Gastroesophageal sphincter (tissue), 4 donors: Measurements from ENCODE around the gene NETO2. TPM values are rescaled to one million over a fixed set of nuclear protein-coding genes. Genes with fewer than 3 reads are reported as not detected.

Experiments used
- ATAC-seq: fragments of 150-250 bp; one replicate; pipeline ENCODE4 v1.9.1; 2016; ENCODE audit warnings: mild to moderate bottlenecking, moderate library complexity
- H3K27ac ChIP-seq, 4 donors: fragments of 200-600 bp; sonication (generic) in 3 of 4; 1 replicate in 3 of 4; 2 replicates in 1 of 4; pipeline ENCODE4 v1.5.1; 2016 to 2019
- H3K27me3 ChIP-seq: fragments of 200-600 bp; sonication (generic); one replicate; pipeline ENCODE4 v1.5.1; 2019
- H3K36me3 ChIP-seq, 2 donors: fragments of 200-600 bp; sonication (generic); one replicate each; pipeline ENCODE4 v1.5.1; 2019; ENCODE audit warnings: control low read depth in 1 of 2
- H3K4me1 ChIP-seq, 3 donors: fragments of 200-600 bp; sonication (generic); 1 replicate in 2 of 3; 2 replicates in 1 of 3; pipeline ENCODE4 v1.5.1; 2016 to 2019; ENCODE audit warnings: control low read depth in 2 of 3
- H3K4me3 ChIP-seq, 2 donors: fragments of 200-600 bp; sonication (generic); one replicate each; pipeline ENCODE4 v1.5.1; 2019; ENCODE audit warnings: mild to moderate bottlenecking in 1 of 2, moderate library complexity in 1 of 2
- H3K9me3 ChIP-seq, 3 donors: fragments of 200-600 bp; sonication (generic); one replicate each; pipeline ENCODE4 v1.5.1; 2017 to 2019; ENCODE audit warnings: control low read depth in 2 of 3
- EP300 ChIP-seq: sonication (generic); formaldehyde crosslinking; IDR thresholded peaks from one replicate; pipeline ENCODE4 v1.6.1; 2017; ENCODE audit warnings: antibody characterized with exemption, mild to moderate bottlenecking
- POLR2A ChIP-seq, 2 donors: fragments of 450-650 bp; IDR thresholded peaks; one replicate each; pipeline ENCODE4 v1.6.1; 2017; ENCODE audit warnings: antibody characterized with exemption in 2 of 2, mild to moderate bottlenecking in 2 of 2, moderate library complexity in 1 of 2
- POLR2AphosphoS5 ChIP-seq: sonication (generic); formaldehyde crosslinking; IDR thresholded peaks from one replicate; pipeline ENCODE4 v1.6.1; 2017; ENCODE audit warnings: antibody characterized with exemption
- whole genome bisulfite sequencing, 2 donors: methylation state at CpG; one replicate each; pipeline ENCODE4 v1.1.5; 2018; ENCODE audit warnings: low coverage in 1 of 2; 5-methylcytosine and 5-hydroxymethylcytosine counted together
- total RNA-seq, 4 donors: library from RNA; depleted of rRNA; stranded (reverse); fragments of >200 nt; gene quantifications; one replicate each; pipeline ENCODE4 v1.1.0, GENCODE V29; 2016
- TF ChIP-seq, protein P1 (sequence below), 4 experiments: fragments of 200-600 bp in 2 of 4; fragments of 450-650 bp in 2 of 4; sonication (generic) in 1 of 4; IDR thresholded peaks; one replicate each; pipeline ENCODE4 v1.5.1; 2017 to 2019; ENCODE audit warnings: antibody characterized with exemption in 4 of 4, mild to moderate bottlenecking in 2 of 4, moderate library complexity in 2 of 4

Gene NETO2
- total RNA-seq, 4 donors from 2014 or later, result 0.47 to 5.0 (median 1.1) TPM

DNA sequence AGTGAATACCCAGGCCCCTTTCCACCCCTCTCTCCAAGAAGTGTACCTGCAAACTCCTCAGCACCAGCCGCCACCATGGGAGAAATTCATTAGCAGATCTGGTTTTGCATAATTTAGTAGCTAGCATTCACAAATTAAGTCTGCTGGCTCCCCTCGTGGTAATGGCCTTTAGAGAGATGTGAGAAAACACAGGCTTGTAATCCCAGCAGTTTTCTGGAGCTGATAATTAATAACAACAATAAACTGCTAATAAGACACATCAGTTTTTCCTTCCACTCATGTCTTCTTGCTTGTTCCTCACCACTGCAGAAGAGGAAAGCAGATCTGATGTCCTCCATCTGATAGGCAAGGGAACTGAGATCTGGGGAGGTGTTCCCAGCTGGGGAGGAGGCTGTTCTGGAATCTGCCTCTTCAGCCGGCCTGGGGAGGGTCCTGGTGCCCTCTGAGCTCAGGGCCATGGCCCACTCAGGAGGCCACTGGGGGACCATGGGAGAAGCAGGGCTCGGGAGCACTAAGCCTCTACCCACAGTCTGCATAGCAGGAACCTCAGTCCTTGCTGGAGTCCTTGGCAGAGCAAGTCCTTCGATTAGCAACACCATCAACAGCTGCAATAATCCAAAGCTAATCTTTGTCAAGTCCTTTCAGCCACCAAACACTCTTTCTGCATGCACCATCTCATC is 96.1 kb downstream of the NETO2 start:
- Histone ChIP-seq H3K4me1 (no peaks in the 10 kb centered on the region), H3K9me3 (no peaks in the 10 kb centered on the region), H3K36me3 (no peaks in the 10 kb centered on the region), H3K27me3 (no peaks in the 10 kb centered on the region), H3K4me3 (no peak overlapping the region), H3K27ac (no peak overlapping the region)
- 63 to 88% methylated on average over 1 to 3 of the region's 5 CpGs for WGBS, 2 donors
- ATAC-seq, result no peak
- TF ChIP-seq EP300 (no peak), POLR2A (IDR thresholded peaks at IDR 0.05) (no peak), POLR2AphosphoS5 (no peak)
- TF ChIP-seq, protein P1, sequence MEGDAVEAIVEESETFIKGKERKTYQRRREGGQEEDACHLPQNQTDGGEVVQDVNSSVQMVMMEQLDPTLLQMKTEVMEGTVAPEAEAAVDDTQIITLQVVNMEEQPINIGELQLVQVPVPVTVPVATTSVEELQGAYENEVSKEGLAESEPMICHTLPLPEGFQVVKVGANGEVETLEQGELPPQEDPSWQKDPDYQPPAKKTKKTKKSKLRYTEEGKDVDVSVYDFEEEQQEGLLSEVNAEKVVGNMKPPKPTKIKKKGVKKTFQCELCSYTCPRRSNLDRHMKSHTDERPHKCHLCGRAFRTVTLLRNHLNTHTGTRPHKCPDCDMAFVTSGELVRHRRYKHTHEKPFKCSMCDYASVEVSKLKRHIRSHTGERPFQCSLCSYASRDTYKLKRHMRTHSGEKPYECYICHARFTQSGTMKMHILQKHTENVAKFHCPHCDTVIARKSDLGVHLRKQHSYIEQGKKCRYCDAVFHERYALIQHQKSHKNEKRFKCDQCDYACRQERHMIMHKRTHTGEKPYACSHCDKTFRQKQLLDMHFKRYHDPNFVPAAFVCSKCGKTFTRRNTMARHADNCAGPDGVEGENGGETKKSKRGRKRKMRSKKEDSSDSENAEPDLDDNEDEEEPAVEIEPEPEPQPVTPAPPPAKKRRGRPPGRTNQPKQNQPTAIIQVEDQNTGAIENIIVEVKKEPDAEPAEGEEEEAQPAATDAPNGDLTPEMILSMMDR (IDR thresholded peaks at IDR 0.05), result no peak

DNA sequence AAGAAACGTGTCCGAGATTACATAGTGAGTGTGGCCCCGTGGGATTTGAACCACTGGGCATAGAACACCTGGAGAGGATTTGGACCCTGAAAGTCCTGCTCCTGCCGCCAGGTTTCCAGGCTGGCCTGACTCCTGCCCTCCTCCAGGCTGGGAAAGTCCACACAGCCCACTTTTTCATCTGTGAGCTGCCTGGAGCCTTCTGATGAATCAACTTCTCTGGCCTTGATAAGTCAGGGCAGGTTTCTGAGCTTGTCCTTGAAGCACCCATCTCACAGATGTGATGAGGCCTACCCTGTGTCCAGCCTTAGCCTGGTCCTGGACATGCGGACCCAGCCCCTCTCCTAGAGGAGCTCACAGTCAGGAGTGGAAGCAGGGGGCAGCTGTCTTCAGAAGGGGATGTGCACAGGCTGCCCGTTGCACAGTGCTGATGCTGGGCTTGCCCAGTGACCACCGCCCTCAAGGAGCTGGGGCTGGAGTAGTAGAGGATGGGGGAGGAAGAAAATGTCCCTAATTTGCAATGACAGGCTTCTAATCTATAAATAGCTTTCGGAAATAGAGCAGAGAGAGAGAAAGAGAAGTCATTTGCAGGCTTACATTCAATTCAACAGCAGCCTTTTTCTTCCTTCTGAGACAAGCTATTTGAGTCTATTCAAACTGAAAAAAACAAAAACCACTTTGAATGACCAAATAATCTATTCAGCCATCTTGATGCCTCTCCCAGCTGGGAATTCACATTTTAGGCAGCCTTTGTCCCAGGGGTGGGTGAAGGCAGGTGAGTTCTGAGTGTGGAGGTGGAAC is 96.8 kb downstream of the NETO2 start:
- 73 to 75% methylated on average over 4 to 7 of the region's 8 CpGs for WGBS, 2 donors

DNA sequence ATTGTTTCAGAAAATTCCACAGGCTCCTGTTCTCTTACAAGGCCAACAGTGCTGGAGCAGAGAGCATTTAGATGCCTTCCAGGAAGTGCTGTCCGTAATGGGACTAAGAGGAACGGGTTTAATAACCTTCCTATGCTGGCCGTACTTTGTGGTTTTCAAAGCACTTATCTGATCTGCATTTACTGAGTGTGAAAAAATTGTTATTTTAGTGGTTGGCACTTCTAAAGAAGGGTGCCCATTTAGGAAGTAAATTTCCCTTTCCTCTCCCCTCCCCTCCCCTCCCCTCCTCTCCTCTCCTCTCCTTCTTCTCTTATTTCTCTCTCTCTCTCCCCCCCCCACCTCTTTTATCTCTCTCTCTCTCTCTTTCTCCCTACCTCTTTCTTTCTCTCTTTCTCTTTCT is 98.3 kb downstream of the NETO2 start:
- no peaks in the 10 kb centered on the region for H3K4me1 ChIP-seq
- no peak overlapping the region for H3K27ac ChIP-seq
- no peak for ATAC-seq
- H3K4me3 ChIP-seq, result no peak overlapping the region
- H3K9me3 ChIP-seq, result no peaks in the 10 kb centered on the region
- no peaks in the 10 kb centered on the region for H3K36me3 ChIP-seq
- WGBS, 2 donors, result 33 to 76% methylated on average over 3 of the region's 3 CpGs
- TF ChIP-seq, protein P1 (IDR thresholded peaks at IDR 0.05), result no peak
- TF ChIP-seq EP300 (no peak), POLR2AphosphoS5 (no peak), POLR2A (IDR thresholded peaks at IDR 0.05) (no peak)
- H3K27me3 ChIP-seq, result no peaks in the 10 kb centered on the region

More for the DNA sequence above, 96.8 kb downstream of the NETO2 start:
- no peaks in the 10 kb centered on the region for H3K36me3 ChIP-seq
- no peak for ATAC-seq
- no peaks in the 10 kb centered on the region for H3K27me3 ChIP-seq
- no peak overlapping the region for H3K27ac ChIP-seq
- no peaks in the 10 kb centered on the region for H3K4me1 ChIP-seq
- no peak for TF ChIP-seq POLR2A (IDR thresholded peaks at IDR 0.05)
- TF ChIP-seq EP300, result no peak
- TF ChIP-seq POLR2AphosphoS5, result no peak
- H3K9me3 ChIP-seq, result no peaks in the 10 kb centered on the region
- no peak overlapping the region for H3K4me3 ChIP-seq

DNA sequence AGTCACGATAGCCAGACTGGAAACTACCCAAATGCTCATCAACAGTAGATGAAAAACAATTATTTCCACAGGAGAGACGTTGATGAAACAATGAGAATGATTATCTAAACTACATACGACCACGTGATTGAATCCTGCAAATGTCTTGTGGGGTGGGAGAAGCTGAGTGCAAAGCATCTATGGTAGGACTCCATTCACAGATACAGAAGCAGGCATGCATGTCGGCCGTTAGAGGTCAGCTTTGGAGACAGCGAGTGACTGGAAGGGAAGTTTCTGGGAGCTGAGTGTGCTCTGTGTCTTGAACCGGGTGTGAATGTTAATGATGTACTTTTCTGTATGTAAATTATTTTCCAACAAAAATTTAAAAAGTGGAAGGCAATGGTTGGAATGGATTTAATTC is 98.7 kb downstream of the NETO2 start:
- no peak for ATAC-seq
- Histone ChIP-seq H3K4me1 (no peaks in the 10 kb centered on the region), H3K27ac (no peak overlapping the region), H3K9me3 (no peaks in the 10 kb centered on the region), H3K27me3 (no peaks in the 10 kb centered on the region), H3K36me3 (no peaks in the 10 kb centered on the region), H3K4me3 (no peak overlapping the region)
- no peak for TF ChIP-seq POLR2A (IDR thresholded peaks at IDR 0.05)
- WGBS, 2 donors, result 42 to 62% methylated on average over 8 of the region's 8 CpGs

DNA sequence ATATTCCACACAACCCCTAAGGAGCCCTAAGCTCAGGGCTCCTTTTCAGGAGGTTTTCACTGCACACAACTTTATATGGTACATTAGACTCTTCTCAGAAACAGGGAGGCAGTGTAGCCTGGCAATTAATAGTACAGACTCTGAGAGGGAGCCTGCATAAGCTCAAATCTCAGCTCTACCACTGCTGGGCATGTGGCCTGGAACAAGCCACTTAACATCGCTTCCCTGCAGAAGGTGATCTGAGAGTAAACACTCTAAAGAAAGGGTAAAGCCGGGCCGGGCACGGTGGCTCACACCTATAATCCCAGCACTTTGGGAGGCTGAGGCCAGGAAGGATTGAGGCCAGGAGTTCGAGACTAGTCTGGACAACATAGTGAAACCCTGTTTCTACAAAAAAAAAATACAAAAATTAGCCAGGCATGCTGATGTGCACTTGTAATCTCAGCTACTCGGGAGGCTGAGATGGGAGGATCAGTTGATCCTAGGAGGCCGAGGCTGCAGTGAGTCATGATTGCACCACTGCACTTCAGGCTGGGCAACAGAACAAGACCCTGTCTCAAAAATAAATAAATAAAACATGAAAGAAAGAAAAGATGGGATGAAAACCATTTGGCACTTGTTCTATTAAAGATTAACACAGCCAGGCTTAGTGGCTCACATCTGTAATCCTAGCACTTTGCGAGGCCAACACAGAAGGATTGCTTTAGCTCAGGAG is 99.6 kb downstream of the NETO2 start:
- no peak for ATAC-seq
- 88 to 90% methylated on average over 2 to 7 of the region's 8 CpGs for WGBS, 2 donors
- TF ChIP-seq, protein P1 (IDR thresholded peaks at IDR 0.05), result no peak
- TF ChIP-seq POLR2A (IDR thresholded peaks at IDR 0.05) (no peak), POLR2AphosphoS5 (no peak), EP300 (no peak)

More for the DNA sequence above, 99.6 kb downstream of the NETO2 start:
- H3K4me3 ChIP-seq, result no peak overlapping the region
- no peaks in the 10 kb centered on the region for H3K27me3 ChIP-seq
- H3K27ac ChIP-seq, result no peak overlapping the region
- H3K4me1 ChIP-seq, result no peaks in the 10 kb centered on the region
- no peaks in the 10 kb centered on the region for H3K9me3 ChIP-seq
- H3K36me3 ChIP-seq, result no peaks in the 10 kb centered on the region
